ENCODE measurements around the gene GAPT. TPM values are rescaled to one million over a fixed set of nuclear protein-coding genes. Genes with fewer than 3 reads are reported as not detected.

The GAPT gene
- polyA plus RNA-seq, 1 donor from 2014 or later = not detected

DNA sequence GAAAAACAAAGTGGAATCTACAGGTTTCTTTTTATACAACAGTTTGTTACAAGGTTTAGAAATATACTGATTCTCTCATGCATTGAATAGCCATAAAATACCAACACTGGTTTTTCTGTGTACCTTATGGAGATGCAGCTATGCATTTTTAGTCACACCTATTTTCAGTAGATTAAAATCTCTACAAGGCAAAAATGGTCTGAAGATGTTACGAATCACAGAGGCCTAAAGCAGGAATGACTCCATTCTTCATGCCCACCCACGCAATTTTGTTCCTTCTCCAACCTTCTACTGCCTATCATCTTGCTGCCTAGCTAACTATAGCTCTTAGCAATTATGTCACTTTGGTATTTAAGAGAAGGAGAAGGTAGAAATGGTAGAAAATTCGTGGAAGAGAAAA, 41.2 kb upstream of the GAPT start:
- Histone ChIP-seq H3K27me3 (ENCODE audit: insufficient read depth, low read depth, low read length) (no peaks in the 10 kb centered on the region), H3F3A (ENCODE audit: insufficient read depth, low read length, poor library complexity, severe bottlenecking) (no peaks in the 10 kb centered on the region), H3K9me2 (ENCODE audit: insufficient read depth, low read length) (no peaks in the 10 kb centered on the region), H2AFZ (ENCODE audit: low read depth, low read length) (no peak overlapping the region), H3K9ac (ENCODE audit: low read length) (no peak overlapping the region), H3K79me2 (replicated peaks; ENCODE audit: insufficient read depth, low read length) (peaks cover 17% of the 10 kb centered on the region), H3K4me2 (ENCODE audit: low read length) (no peak overlapping the region), H3K4me3 (ENCODE audit: low read length) (no peak overlapping the region), H3K9me3 (ENCODE audit: low read length) (no peaks in the 10 kb centered on the region), H3K36me3 (ENCODE audit: insufficient read depth, low read length) (peaks cover 26% of the 10 kb centered on the region), H3K27ac (ENCODE audit: low read length) (no peak overlapping the region), H4K20me1 (ENCODE audit: insufficient read depth) (no peaks in the 10 kb centered on the region)
- TF ChIP-seq, protein P1, sequence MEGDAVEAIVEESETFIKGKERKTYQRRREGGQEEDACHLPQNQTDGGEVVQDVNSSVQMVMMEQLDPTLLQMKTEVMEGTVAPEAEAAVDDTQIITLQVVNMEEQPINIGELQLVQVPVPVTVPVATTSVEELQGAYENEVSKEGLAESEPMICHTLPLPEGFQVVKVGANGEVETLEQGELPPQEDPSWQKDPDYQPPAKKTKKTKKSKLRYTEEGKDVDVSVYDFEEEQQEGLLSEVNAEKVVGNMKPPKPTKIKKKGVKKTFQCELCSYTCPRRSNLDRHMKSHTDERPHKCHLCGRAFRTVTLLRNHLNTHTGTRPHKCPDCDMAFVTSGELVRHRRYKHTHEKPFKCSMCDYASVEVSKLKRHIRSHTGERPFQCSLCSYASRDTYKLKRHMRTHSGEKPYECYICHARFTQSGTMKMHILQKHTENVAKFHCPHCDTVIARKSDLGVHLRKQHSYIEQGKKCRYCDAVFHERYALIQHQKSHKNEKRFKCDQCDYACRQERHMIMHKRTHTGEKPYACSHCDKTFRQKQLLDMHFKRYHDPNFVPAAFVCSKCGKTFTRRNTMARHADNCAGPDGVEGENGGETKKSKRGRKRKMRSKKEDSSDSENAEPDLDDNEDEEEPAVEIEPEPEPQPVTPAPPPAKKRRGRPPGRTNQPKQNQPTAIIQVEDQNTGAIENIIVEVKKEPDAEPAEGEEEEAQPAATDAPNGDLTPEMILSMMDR (IDR thresholded peaks at IDR 0.05; ENCODE audit: poor library complexity, severe bottlenecking) = no peak
- TF ChIP-seq POLR2AphosphoS5 (IDR thresholded peaks at IDR 0.05) = no peak
- no peak for TF ChIP-seq TAF1 (IDR thresholded peaks at IDR 0.05; ENCODE audit: low read depth)
- TF ChIP-seq MXI1 (conservative IDR thresholded peaks at IDR 0.05; ENCODE audit: poor library complexity, severe bottlenecking) = no peak
- TF ChIP-seq SMC3 (conservative IDR thresholded peaks at IDR 0.05; ENCODE audit: poor library complexity) = no peak
- TF ChIP-seq REST (IDR thresholded peaks at IDR 0.05; ENCODE audit: borderline replicate concordance) = no peak
- TF ChIP-seq EP300 (conservative IDR thresholded peaks at IDR 0.05; ENCODE audit: poor library complexity, severe bottlenecking) = no peak
- TF ChIP-seq EZH2 (IDR thresholded peaks at IDR 0.05; ENCODE audit: borderline replicate concordance, insufficient read depth, low read length, poor library complexity, severe bottlenecking) = no peak
- TF ChIP-seq RAD21 (conservative IDR thresholded peaks at IDR 0.05) = no peak

GRCh38 chr5:58450811-58451629, 40.2 kb upstream of the GAPT start:
- H3K27me3 ChIP-seq (ENCODE audit: insufficient read depth, low read depth, low read length) = no peaks in the 10 kb centered on the region
- H3K27ac ChIP-seq (ENCODE audit: low read length) = no peak overlapping the region
- no peak overlapping the region for H2AFZ ChIP-seq (ENCODE audit: low read depth, low read length)
- peaks cover 35% of the 10 kb centered on the region for H3K36me3 ChIP-seq (ENCODE audit: insufficient read depth, low read length)
- H3K9me3 ChIP-seq (ENCODE audit: low read length) = no peaks in the 10 kb centered on the region
- peaks cover 27% of the 10 kb centered on the region for H3K79me2 ChIP-seq (replicated peaks; ENCODE audit: insufficient read depth, low read length)
- H3K9me2 ChIP-seq (ENCODE audit: insufficient read depth, low read length) = no peaks in the 10 kb centered on the region
- H3K4me3 ChIP-seq (ENCODE audit: low read length) = no peak overlapping the region
- H3K4me2 ChIP-seq (ENCODE audit: low read length) = no peak overlapping the region
- no peak overlapping the region for H3K9ac ChIP-seq (ENCODE audit: low read length)
- H4K20me1 ChIP-seq (ENCODE audit: insufficient read depth) = no peaks in the 10 kb centered on the region
- no peaks in the 10 kb centered on the region for H3F3A ChIP-seq (ENCODE audit: insufficient read depth, low read length, poor library complexity, severe bottlenecking)
- TF ChIP-seq POLR2AphosphoS5 (IDR thresholded peaks at IDR 0.05) = no peak

All from neural cell (in vitro differentiated cells).